ENCODE results near the gene SLC4A3.

- TF ChIP-seq, protein P1, sequence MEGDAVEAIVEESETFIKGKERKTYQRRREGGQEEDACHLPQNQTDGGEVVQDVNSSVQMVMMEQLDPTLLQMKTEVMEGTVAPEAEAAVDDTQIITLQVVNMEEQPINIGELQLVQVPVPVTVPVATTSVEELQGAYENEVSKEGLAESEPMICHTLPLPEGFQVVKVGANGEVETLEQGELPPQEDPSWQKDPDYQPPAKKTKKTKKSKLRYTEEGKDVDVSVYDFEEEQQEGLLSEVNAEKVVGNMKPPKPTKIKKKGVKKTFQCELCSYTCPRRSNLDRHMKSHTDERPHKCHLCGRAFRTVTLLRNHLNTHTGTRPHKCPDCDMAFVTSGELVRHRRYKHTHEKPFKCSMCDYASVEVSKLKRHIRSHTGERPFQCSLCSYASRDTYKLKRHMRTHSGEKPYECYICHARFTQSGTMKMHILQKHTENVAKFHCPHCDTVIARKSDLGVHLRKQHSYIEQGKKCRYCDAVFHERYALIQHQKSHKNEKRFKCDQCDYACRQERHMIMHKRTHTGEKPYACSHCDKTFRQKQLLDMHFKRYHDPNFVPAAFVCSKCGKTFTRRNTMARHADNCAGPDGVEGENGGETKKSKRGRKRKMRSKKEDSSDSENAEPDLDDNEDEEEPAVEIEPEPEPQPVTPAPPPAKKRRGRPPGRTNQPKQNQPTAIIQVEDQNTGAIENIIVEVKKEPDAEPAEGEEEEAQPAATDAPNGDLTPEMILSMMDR (IDR thresholded peaks at IDR 0.05), result no peak
- TF ChIP-seq EZH2phosphoT487 (IDR thresholded peaks at IDR 0.05), result no peak
- TF ChIP-seq EZH2 (IDR thresholded peaks at IDR 0.05), result no peak
These were observed 4.0 kb downstream of the SLC4A3 start for GRCh38 chr2:219631406-219631891.

Data from neural progenitor cell (in vitro differentiated cells).